Esophagus mucosa (tissue), 1 donor: ENCODE measurements around the gene CFTR. TPM values are rescaled to one million over a fixed set of nuclear protein-coding genes. Genes with fewer than 3 reads are reported as not detected.
"Not testable (repeated sequence)": the region's sequence is repeated elsewhere in the genome, so short reads cannot be mapped to it uniquely, and the experiment has no call there.

Experiments
- ATAC-seq: fragments of 200-7000 bp; cut with Tn5 transposase; one replicate; pipeline ENCODE4 v1.9.1; 2020
- total RNA-seq: library from RNA; stranded (reverse); gene quantifications from one replicate; pipeline ENCODE4 v1.2.4, GENCODE V29; 2023
- donor health status: DM: yes; HTN: yes; CAD: no.

Gene CFTR
- total RNA-seq, 1 donor from 2014 or later = 0.60 TPM

DNA sequence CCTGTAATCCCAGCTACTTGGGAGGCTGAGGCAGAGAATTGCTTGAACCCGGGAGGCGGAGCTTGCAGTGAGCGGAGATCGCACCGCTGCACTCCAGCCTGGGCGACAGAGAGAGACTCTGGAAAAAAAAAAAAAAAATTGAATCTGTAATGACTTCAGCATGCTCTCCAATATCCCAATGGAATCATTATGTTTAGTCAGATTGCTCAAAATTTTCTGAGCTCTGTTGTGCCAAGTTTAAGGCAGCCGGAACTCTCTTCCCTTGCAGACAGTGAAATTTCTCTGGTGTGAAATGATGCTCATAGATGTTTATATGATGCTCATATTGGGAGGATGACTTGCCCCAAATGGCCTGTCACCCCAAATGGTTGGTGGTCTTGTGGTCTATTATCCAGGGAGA, 212.5 kb downstream of the CFTR start:
- no peak for ATAC-seq

DNA sequence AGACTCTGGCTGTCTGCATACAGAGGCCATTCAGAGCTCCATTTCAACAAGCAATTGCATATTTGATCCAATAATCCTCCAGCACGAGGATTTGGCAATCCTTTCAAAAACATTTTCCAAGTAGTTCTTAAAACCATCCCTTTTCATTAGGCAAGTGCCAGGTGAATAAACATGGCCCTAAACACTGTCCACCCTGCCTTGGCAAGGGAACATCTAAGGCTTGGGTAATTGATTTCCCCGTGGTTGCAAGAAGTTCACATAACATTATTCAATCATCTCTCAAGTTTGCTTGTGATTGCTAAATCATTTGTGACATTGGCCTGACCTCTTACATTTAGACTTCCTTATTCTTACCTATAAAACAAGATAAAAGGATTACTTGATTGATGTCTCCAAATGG, 218.2 kb downstream of the CFTR start:
- no peak for ATAC-seq

DNA sequence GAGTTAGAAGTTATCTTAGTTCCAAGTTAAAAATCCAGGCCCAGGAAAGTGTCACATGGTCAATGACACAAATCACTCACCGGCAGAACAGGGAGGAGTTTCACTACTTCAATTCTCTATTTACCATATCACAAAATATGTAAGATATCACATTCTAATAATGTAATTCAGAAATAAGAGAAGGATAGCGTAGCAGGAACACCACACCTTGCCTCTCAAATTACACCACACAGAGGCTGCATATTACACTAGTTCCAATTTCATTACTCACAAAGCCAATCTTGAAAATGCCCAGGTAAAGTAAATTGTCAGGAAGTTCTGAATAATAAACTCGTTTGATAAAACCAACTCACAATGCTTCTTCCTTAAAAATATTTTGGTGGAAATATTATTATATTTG, 224.2 kb downstream of the CFTR start:
- ATAC-seq = no peak

DNA sequence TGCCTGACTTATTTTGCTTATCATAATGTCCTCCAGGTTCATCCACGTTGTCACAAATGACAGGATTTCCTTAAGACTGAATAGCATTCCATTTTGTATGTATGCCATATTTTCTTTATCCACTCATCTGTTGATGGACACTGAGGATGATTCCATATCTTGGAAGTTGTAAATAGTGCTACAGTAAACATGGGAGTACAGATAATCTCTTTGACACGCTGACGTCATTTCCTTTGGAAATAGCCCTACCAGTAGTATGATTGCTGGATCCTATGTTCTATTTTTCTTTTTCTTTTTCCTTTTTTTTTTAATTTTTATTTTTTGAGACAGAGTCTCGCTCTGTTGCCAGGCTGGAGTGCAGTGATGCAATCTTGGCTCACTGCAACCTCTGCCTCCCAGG, 225.8 kb downstream of the CFTR start:
- no peak for ATAC-seq

DNA sequence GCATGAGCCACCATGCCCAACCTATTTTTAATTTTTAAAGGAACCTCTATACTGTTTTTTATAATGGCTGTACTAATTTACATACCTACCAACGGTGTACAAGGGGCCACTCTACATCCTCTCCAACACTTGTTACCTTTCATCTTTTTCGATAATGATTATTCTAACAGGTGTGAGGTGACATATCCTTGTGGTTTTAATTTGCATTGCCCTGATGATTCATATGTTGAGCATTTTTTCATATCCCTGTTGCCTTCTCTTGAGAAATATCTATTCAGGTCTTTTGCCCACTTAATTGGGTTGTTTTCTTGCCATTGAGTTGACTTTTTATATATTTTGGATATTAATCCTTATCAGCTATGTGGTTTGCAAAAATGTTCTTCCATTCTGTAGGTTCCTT, 226.4 kb downstream of the CFTR start:
- ATAC-seq = peak; percentile 26

DNA sequence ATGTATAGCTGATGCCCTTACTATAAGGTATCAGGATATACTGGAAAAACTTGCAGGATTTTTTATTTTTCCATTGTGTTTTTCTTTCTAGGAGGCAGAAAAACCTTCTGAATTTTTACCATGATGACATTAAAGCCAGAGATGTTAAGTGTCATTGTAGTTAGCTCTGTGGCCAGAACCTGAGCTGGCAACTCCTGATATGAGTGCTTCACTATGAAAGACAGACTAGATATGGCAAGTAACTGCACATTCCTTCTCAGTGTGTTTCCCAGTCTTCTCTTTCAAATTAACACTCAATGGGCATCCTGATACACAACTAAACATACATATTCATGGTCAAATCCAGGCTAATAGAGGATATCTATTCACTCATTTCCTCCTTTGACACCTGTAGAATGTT, 227.3 kb downstream of the CFTR start:
- no peak for ATAC-seq

DNA sequence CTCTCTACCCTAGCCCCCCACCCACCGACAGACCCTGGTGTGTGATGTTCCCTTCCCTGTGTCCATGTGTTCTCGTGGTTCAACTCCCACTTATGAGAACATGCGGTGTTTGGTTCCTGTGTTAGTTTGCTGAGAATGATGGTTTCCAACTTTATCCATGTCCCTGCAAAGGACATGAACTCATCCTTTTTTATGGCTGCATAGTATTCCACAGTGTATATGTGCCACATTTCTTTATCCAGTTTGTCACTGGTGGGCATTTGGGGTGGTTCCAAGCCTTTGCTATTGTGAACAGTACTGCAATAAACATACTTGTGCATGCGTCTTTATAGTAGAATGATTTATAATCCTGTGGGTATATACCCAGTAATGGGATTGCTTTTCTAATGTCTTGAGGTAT, 228.3 kb downstream of the CFTR start:
- ATAC-seq = not testable (repeated sequence)

DNA sequence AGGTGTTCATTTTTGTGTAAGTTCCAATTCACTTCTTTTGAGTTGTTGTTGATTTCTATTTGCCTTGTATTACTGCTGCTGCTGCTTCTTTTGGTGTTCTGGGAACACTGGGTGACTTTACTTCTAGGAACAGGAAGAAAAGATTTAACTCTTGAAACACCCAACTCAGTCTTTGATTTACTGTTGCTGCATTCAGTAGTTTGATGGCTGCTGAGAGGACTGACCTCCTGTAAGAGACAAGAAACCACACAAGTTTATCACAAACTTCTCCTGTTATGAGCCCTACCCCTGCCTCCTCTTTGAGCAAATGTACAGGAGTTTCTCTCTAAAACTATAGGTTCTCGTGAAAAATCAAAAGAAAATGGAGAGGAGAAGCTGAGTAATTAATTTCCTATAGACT, 231.7 kb downstream of the CFTR start:
- no peak for ATAC-seq

DNA sequence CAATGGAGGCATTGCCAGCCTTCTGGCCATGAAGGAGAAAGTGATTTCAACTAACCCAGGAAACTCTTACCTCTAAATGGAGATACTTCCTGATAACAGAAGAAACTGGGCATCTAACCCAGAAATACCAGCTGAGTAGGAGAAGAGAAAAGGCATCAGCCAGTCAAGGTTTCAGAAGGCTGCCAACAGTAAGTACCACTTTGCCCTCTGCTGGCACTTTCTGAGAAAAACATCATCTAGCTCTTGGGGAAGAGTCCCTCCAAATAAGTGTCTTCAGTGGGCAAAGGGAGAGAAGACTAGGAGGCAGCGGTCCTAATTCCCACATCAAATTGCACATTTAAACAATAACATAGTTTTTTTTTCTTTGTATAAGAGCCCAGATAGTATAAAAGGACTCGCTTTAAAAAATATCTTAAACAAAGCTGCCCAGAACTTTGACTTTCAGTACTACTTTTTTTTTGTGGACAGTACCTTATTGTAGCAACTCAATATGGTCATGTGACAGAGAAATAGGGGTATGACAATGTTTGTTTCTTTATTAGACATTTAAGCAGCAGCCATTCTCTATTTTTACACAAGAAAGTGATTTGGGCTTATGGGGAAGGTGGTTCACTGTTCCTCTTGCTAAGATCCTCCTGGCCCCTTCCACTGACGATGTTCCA, 236.1 kb downstream of the CFTR start:
- peak; percentile 77 for ATAC-seq

DNA sequence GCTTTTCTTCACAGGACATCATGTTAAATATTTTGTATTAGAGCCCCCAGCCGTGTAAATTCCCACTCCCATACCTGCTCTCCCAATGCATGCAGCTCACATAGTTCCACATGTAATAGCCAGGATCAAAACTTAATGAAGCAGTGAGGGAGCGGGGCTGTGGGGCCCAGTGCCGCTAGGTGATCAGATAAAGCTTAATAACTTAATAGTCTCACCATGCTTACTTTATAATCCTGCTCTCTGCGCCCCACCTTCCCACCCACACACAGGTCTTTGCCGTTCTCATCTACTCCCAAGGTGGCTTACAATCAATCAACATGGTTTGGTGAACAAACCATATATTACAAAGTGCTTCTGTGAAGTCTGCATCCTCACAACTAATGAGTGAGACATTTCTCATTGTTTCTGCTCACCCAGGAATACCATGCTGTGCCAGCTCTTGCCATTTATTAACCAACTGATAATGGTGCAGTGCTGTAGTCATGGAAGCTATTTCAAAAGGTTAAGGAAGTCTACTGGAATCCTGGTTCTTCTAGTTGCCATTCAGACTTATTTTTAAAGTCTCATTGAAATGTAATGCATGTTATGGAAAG, 237.0 kb downstream of the CFTR start:
- no peak for ATAC-seq

DNA sequence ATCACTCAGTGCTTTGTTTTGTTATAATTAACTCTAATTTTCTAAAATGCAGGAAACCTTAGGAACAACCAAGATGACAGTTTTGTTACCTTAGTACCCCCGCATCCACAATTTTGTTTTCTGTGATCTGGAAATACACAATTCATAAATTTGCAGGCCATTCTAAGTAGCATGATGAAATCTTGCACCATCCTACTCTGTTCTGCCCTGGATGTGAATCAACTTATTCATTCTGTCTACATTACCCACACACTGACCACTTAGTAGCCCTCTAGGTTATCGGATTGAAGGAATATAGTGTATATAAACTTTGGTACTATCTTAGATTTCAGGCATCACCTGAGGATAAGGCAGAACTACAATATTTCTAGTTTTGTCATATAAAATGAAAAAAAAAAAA, 237.5 kb downstream of the CFTR start:
- no peak for ATAC-seq

Other genes with a start within 250 kb of the CFTR start
- not detected for gene WNT2, start 157.0 kb upstream of the CFTR start, total RNA-seq
- not detected for gene ASZ1, start 52.5 kb upstream of the CFTR start, total RNA-seq